H1 (cell line): Measurements from ENCODE around the gene PSG1.

ENCODE experiments used
- BCL11A ChIP-seq, 2 experiments: IDR thresholded peaks; one replicate each; pipeline ENCODE4 v1.6.1; 2011; ENCODE audit warnings: low read depth in 2 of 2, low read length in 2 of 2, mild to moderate bottlenecking in 2 of 2
- BRCA1 ChIP-seq: IDR thresholded peaks from 2 replicates; pipeline ENCODE4 v1.6.1; 2012; ENCODE audit warnings: low read depth, low read length, improper control_type of control experiment
- CBX5 ChIP-seq: fragments of 300-800, 300-1000 bp; sonication (generic); IDR thresholded peaks from 2 replicates; pipeline ENCODE4 v1.7.1; 2016; ENCODE audit warnings: antibody characterized with exemption, low read length, low read depth
- CREB1 ChIP-seq: IDR thresholded peaks from 2 replicates; pipeline ENCODE4 v1.6.1; 2012; ENCODE audit warnings: inconsistent platforms
- CTCF ChIP-seq, 3 experiments: IDR thresholded peaks; 1 replicate in 2 of 3; 2 replicates in 1 of 3; pipeline versions ENCODE4 v1.5.1 to v1.6.1; 2011; ENCODE audit warnings: low read length in 3 of 3, mild to moderate bottlenecking in 3 of 3, inconsistent platforms in 2 of 3, low read depth in 1 of 3, moderate library complexity in 1 of 3; ENCODE audit not compliant: insufficient read depth in 1 of 3; ENCODE audit errors: control extremely low read depth in 1 of 3
- EP300 ChIP-seq, 2 experiments: IDR thresholded peaks; 1 replicate in 1 of 2; 2 replicates in 1 of 2; pipeline ENCODE4 v1.6.1; 2011 to 2012; ENCODE audit warnings: low read depth in 2 of 2, low read length in 2 of 2, mild to moderate bottlenecking in 2 of 2, borderline replicate concordance in 1 of 2, inconsistent platforms in 1 of 2, moderate library complexity in 1 of 2
- EZH2 ChIP-seq: fragments of 200-600 bp; sonication (generic); IDR thresholded peaks from 2 replicates; pipeline ENCODE4 v1.7.1; 2012; ENCODE audit warnings: low read depth, mild to moderate bottlenecking, moderate library complexity, low read length, inconsistent platforms; ENCODE audit not compliant: severe bottlenecking
- FOSL1 ChIP-seq: IDR thresholded peaks from 2 replicates; pipeline ENCODE4 v1.6.1; 2011; ENCODE audit warnings: mild to moderate bottlenecking, low read depth, low read length, moderate library complexity; ENCODE audit not compliant: insufficient read depth
- JUND ChIP-seq: IDR thresholded peaks from 2 replicates; pipeline ENCODE4 v1.6.1; 2011; ENCODE audit warnings: mild to moderate bottlenecking, improper control_type of control experiment, low read length
- POLR2A ChIP-seq, 2 experiments: IDR thresholded peaks; 1 replicate in 1 of 2; 2 replicates in 1 of 2; pipeline ENCODE4 v1.6.1; 2011; ENCODE audit warnings: low read depth in 2 of 2, low read length in 2 of 2, mild to moderate bottlenecking in 2 of 2; ENCODE audit errors: control extremely low read depth in 1 of 2
- RAD21 ChIP-seq, 2 experiments: IDR thresholded peaks in 1 of 2; conservative IDR thresholded peaks in 1 of 2; 2 replicates each; pipeline ENCODE4 v1.6.1; 2011; ENCODE audit warnings: low read depth in 2 of 2, low read length in 2 of 2, improper control_type of control experiment in 1 of 2, inconsistent platforms in 1 of 2, mild to moderate bottlenecking in 1 of 2, moderate library complexity in 1 of 2
- SIN3A ChIP-seq, 2 experiments: IDR thresholded peaks in 1 of 2; conservative IDR thresholded peaks in 1 of 2; 2 replicates each; pipeline ENCODE4 v1.6.1; 2011 to 2012; ENCODE audit warnings: low read length in 2 of 2, improper control_type of control experiment in 1 of 2, low read depth in 1 of 2, mild to moderate bottlenecking in 1 of 2
- SIRT6 ChIP-seq: IDR thresholded peaks from one replicate; pipeline ENCODE4 v1.7.1; 2012; ENCODE audit warnings: low read length, inconsistent platforms
- ZNF274 ChIP-seq: IDR thresholded peaks from 2 replicates; pipeline ENCODE4 v1.7.0; 2012; ENCODE audit warnings: low read length, borderline replicate concordance; ENCODE audit errors: extremely low read depth

- TF ChIP-seq EZH2 (no peak), FOSL1 (no peak), CTCF (IDR thresholded peaks at IDR 0.05; ENCODE audit: control extremely low read depth in 1 of 3, insufficient read depth in 1 of 3, low read depth in 1 of 3, low read length in 3 of 3) (no peak), POLR2A (IDR thresholded peaks at IDR 0.05; ENCODE audit: control extremely low read depth in 1 of 2, low read depth in 2 of 2, low read length in 2 of 2) (no peak), BCL11A (IDR thresholded peaks at IDR 0.05; ENCODE audit: low read depth in 2 of 2, low read length in 2 of 2) (no peak), SIN3A (conservative IDR thresholded peaks at IDR 0.05 in 1 of 2, IDR thresholded peaks at IDR 0.05 in 1 of 2; ENCODE audit: low read depth in 1 of 2, low read length in 2 of 2) (no peak), ZNF274 (no peak), CREB1 (no peak), SIRT6 (no peak), JUND (no peak), RAD21 (IDR thresholded peaks at IDR 0.05 in 1 of 2, conservative IDR thresholded peaks at IDR 0.05 in 1 of 2; ENCODE audit: low read depth in 2 of 2, low read length in 2 of 2) (no peak), CBX5 (no peak), EP300 (IDR thresholded peaks at IDR 0.05; ENCODE audit: borderline replicate concordance in 1 of 2, low read depth in 2 of 2, low read length in 2 of 2) (no peak), BRCA1 (no peak)
Observed at GRCh38 chr19:42919757-42920079, 40.2 kb upstream of the PSG1 start.
